NT2/D1 (cell line): ENCODE data around the gene TM2D3.

Experiments used
- SUZ12 ChIP-seq: IDR thresholded peaks from 2 replicates; pipeline ENCODE4 v1.6.1; 2011; ENCODE audit not compliant: insufficient read length, insufficient read depth; ENCODE audit errors: extremely low read depth
- YY1 ChIP-seq: IDR thresholded peaks from 2 replicates; pipeline ENCODE4 v1.6.1; 2011; ENCODE audit not compliant: insufficient read length, insufficient read depth
- ZNF274 ChIP-seq: IDR thresholded peaks from 2 replicates; pipeline ENCODE4 v1.6.1; 2011; ENCODE audit warnings: mild to moderate bottlenecking, low read depth, low read length

GRCh38 chr15:101639667-101640066, 12.5 kb downstream of the TM2D3 start:
- no peak for TF ChIP-seq ZNF274
- no peak for TF ChIP-seq SUZ12
- no peak for TF ChIP-seq YY1
